HG02678 (cell line): ENCODE data around the gene E2F6.

ENCODE experiments used
- ATAC-seq: cut with Tn5 transposase; IDR thresholded peaks from one replicate; pipeline ENCODE4 v1.9.1; 2021; ENCODE audit warnings: mild to moderate bottlenecking, moderate library complexity; ENCODE audit not compliant: unreplicated experiment

E2F6 gene

GRCh38 chr2:11396467-11397445 is 69.2 kb downstream of the E2F6 start:
- no peak for ATAC-seq

GRCh38 chr2:11396021-11396420 is 69.9 kb downstream of the E2F6 start:
- ATAC-seq, result no peak

- ATAC-seq, result no peak
These were observed 70.6 kb downstream of the E2F6 start for GRCh38 chr2:11395389-11395788.
